Medulla oblongata (tissue), 1 donor: ENCODE measurements around the gene CELSR2.
A peak's percentile ranks its signal among the peaks of the same experiment; 100 is the strongest.

Experiments
- DNase-seq: peaks from one replicate; pipeline ENCODE4 v3.0.0-alpha.2; 2015; ENCODE audit errors: extremely low spot score

The CELSR2 gene

GRCh38 chr1:109264379-109264755 lies 15.0 kb downstream of the CELSR2 start:
- DNase-seq, result no peak

DNA sequence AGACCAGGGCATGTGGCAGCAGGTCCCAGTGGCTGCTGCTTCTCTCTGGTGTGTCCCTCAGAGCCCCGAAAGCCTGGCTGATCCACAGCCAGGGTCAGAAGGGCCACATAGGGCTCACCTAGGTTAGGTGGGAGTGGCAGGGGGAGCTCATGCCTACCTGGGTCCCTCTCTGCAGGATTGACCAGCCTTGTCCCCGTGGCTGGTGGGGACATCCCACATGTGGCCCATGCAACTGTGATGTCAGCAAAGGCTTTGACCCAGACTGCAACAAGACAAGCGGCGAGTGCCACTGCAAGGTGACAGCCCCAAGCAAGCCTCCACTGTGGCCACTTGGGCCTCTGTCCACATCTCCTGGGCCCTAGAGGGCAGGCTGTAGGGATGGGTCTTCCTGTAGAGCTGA lies 15.7 kb downstream of the CELSR2 start:
- DNase-seq, result no peak

- DNase-seq, result no peak
Measured at GRCh38 chr1:109265741-109266330, 16.5 kb downstream of the CELSR2 start.

- no peak for DNase-seq
Measured at GRCh38 chr1:109266965-109267364, 17.6 kb downstream of the CELSR2 start.

DNA sequence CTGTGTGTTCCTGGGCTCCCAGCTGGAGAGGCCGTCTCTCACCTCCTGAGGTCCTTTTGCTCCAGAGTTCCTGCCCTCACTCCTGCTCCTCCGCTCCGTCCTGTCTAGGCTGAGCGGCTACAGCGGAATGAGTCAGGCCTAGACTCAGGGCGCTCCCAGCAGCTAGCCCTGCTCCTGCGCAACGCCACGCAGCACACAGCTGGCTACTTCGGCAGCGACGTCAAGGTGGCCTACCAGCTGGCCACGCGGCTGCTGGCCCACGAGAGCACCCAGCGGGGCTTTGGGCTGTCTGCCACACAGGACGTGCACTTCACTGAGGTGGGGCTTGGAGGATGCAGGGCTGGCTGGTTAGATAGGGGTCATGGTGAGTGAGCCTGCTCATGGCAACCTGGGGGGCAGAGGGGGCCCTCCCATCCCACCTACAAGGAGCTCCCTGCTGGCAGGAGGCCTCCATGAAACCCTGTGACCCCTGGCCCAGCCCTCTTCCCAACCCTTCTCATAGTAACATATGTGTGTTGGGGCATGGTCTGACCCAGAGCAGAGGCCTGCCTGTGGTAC lies 18.5 kb downstream of the CELSR2 start:
- DNase-seq, result no peak

- no peak for DNase-seq
Measured at GRCh38 chr1:109268431-109269211, 19.3 kb downstream of the CELSR2 start.

- no peak for DNase-seq
Measured at GRCh38 chr1:109269212-109269980, 20.1 kb downstream of the CELSR2 start.

GRCh38 chr1:109269981-109270622 lies 20.8 kb downstream of the CELSR2 start:
- no peak for DNase-seq

- DNase-seq, result no peak
Measured at GRCh38 chr1:109270623-109271317, 21.4 kb downstream of the CELSR2 start.

- DNase-seq, result no peak
Measured at GRCh38 chr1:109271458-109271857, 22.1 kb downstream of the CELSR2 start.

DNA sequence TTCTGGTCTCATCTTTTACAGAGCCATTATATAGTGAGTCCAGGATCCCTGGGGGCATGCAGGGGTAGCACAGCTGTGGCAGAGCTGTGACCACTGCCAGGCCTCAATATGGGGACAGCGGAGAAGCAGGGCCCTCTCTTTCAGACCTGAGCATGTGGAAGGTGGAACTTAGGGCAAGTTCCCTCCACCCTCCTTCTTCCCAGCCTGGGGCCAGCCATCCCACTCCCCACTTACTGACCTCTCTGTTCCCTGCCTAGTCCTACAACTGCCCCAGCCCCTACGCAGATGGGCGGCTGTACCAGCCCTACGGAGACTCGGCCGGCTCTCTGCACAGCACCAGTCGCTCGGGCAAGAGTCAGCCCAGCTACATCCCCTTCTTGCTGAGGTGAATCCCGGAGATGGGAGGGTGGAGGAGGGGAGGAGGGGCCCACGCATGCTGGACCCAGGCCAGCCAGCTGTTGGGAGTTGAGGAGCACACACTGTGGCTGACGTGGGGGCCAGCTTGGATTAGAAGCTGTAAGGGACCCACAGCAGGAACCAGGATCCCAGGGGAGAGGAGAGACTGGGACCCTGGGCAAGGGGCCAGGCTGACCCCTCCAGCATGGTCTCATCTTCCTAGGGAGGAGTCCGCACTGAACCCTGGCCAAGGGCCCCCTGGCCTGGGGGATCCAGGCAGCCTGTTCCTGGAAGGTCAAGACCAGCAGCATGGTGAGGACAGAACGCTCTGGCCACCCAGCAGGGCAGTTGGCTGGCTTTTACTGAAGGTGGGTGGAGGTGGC lies 22.9 kb downstream of the CELSR2 start:
- DNase-seq, result no peak

DNA sequence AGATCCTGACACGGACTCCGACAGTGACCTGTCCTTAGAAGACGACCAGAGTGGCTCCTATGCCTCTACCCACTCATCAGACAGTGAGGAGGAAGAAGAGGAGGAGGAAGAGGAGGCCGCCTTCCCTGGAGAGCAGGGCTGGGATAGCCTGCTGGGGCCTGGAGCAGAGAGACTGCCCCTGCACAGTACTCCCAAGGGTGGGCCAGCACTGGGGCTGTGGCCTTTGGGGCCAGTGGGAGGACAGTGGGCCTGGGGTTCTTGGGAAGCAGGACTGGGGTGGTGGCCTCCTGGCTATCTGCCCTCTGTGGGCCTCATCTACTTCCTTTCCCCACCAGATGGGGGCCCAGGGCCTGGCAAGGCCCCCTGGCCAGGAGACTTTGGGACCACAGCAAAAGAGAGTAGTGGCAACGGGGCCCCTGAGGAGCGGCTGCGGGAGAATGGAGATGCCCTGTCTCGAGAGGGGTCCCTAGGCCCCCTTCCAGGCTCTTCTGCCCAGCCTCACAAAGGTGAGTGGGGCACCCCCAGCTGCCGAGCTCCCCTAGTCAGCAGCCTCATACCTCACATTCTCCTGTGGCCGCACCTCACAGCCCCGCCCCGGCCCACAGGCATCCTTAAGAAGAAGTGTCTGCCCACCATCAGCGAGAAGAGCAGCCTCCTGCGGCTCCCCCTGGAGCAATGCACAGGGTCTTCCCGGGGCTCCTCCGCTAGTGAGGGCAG lies 23.6 kb downstream of the CELSR2 start:
- no peak for DNase-seq

- no peak for DNase-seq
Measured at GRCh38 chr1:109273570-109274288, 24.4 kb downstream of the CELSR2 start.

GRCh38 chr1:109274533-109275476 lies 25.5 kb downstream of the CELSR2 start:
- no peak for DNase-seq

DNA sequence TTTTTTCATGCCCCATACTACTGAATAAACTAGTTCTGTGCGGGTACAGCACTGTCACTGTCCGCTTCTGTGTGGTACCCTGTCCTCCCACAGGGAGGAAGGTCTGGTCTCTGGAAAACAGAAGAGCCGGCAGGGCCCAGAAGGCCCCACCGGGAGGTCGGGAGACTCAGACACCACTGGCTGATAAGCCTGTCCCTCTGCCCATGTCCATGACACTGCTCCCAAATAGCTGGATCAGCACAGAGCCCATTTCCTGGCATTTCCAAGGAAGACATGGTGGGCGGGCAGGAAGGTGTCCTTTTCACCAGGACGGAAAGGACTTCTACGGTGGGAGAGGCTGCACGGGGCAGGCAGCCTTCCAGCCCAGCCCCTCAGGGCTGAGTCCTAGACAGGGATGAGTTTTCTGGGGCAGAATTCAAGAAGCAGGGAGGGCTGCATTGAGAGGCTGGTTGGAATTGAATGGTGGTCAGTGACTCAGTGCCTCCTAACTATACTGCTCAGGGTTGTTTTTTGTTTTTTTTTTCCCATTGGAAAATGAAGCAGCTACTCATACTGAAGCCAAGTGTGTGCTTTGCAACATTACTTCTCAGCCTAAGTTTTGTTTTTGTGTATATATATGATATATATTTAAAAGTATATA lies 26.5 kb downstream of the CELSR2 start:
- DNase-seq, result no peak

- DNase-seq, result peak; percentile 90
Measured at GRCh38 chr1:109277434-109278204, 28.3 kb downstream of the CELSR2 start.
